IMR-90 (cell line): Measurements from ENCODE around the gene TNRC18.

Source experiments
- BHLHE40 ChIP-seq: fragments of 150-350 bp; IDR thresholded peaks from 2 replicates; pipeline ENCODE4 v1.6.1; 2016; ENCODE audit warnings: mild to moderate bottlenecking, low read depth, low read length
- CTCF ChIP-seq: conservative IDR thresholded peaks from 2 replicates; pipeline ENCODE4 v1.5.1; 2012; ENCODE audit warnings: mild to moderate bottlenecking, low read depth, low read length, improper control_type of control experiment
- MAFK ChIP-seq: IDR thresholded peaks from 2 replicates; pipeline ENCODE4 v1.6.1; 2012; ENCODE audit warnings: low read depth, low read length, improper control_type of control experiment
- MXI1 ChIP-seq: IDR thresholded peaks from 2 replicates; pipeline ENCODE4 v1.6.1; 2012; ENCODE audit warnings: low read depth, mild to moderate bottlenecking, low read length, moderate library complexity, borderline replicate concordance
- POLR2A ChIP-seq: IDR thresholded peaks from 2 replicates; pipeline ENCODE4 v1.6.1; 2012; ENCODE audit warnings: mild to moderate bottlenecking, low read depth, low read length
- SMC3 ChIP-seq: fragments of 150-350 bp; IDR thresholded peaks from 2 replicates; pipeline ENCODE4 v1.6.1; 2016; ENCODE audit warnings: low read depth, mild to moderate bottlenecking, antibody characterized with exemption, low read length, moderate library complexity

DNA sequence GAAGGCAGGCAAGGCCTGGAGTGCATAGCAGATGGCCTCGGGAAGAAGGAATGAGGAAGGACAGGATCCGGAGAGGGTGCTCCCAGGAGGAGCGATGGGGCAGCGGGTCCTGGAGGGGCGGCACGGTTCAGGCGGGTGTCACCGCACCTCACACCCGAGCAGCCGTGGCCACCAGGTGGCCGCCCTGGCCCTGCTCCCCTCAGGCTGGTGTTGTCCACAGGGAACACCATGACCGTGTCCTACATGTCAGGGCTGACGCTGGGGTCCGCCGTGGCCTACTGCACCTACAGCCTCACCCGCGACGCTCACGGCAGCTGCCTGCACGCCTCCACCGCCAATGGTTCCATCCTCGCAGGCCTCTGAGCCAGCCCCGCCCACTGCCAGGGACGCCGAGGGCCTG is 121.1 kb downstream of the TNRC18 start:
- TF ChIP-seq CTCF: no peak
- no peak for TF ChIP-seq MXI1
- TF ChIP-seq POLR2A: no peak
- TF ChIP-seq BHLHE40: no peak
- no peak for TF ChIP-seq SMC3
- TF ChIP-seq MAFK: no peak
